Keratinocyte (primary cell): ENCODE results near the gene STEAP3. TPM values are rescaled to one million over a fixed set of nuclear protein-coding genes. Genes with fewer than 3 reads are reported as not detected.

Source experiments
- DNase-seq: peaks from one replicate; pipeline ENCODE4 v3.0.0-alpha.2; 2011; ENCODE audit warnings: low read depth, missing footprints, low spot score
- FAIRE-seq: peaks from 2 replicates; lab custom pipeline; 2011; peaks lifted over from hg19 to GRCh38; lab: Jason Lieb, UNC
- H2AFZ ChIP-seq: 2 replicates; pipeline ENCODE4 v1.6.0; 2012; ENCODE audit warnings: low read length, control low read depth, inconsistent platforms; ENCODE audit not compliant: control insufficient read depth
- H3K27ac ChIP-seq: 2 replicates; pipeline ENCODE4 v1.5.1; 2011; ENCODE audit warnings: low read length; ENCODE audit not compliant: control insufficient read depth, insufficient read depth
- H3K27me3 ChIP-seq: 3 replicates; pipeline ENCODE4 v1.6.0; 2011; ENCODE audit warnings: low read length; ENCODE audit not compliant: control insufficient read depth, insufficient read depth; ENCODE audit errors: extremely low read depth
- H3K36me3 ChIP-seq, 2 experiments: 2 replicates in 1 of 2; 3 replicates in 1 of 2; pipeline ENCODE4 v1.5.1; 2011; ENCODE audit warnings: low read length in 2 of 2, mild to moderate bottlenecking in 1 of 2; ENCODE audit not compliant: control insufficient read depth in 2 of 2, insufficient read depth in 2 of 2; ENCODE audit errors: extremely low read depth in 1 of 2
- H3K4me1 ChIP-seq: 3 replicates; pipeline ENCODE4 v1.5.1; 2011; ENCODE audit warnings: low read length; ENCODE audit not compliant: control insufficient read depth, insufficient read depth; ENCODE audit errors: extremely low read depth
- H3K4me2 ChIP-seq: 3 replicates; pipeline ENCODE4 v1.6.0; 2011; ENCODE audit warnings: low read depth, low read length; ENCODE audit not compliant: control insufficient read depth, insufficient read depth; ENCODE audit errors: extremely low read depth
- H3K4me3 ChIP-seq, 3 experiments: fragments of 200-600 bp in 1 of 3; sonication (generic) in 1 of 3; 2 replicates in 2 of 3; 3 replicates in 1 of 3; pipeline ENCODE4 v1.5.1; 2011 to 2016; ENCODE audit warnings: low read length in 3 of 3, mild to moderate bottlenecking in 3 of 3, control low read depth in 2 of 3, inconsistent platforms in 1 of 3, low read depth in 1 of 3, mixed read lengths in 1 of 3, mixed run types in 1 of 3, moderate library complexity in 1 of 3; ENCODE audit not compliant: control insufficient read depth in 2 of 3, insufficient read depth in 2 of 3; ENCODE audit errors: extremely low read depth in 1 of 3
- H3K79me2 ChIP-seq: 2 replicates; pipeline ENCODE4 v1.6.0; 2012; ENCODE audit warnings: low read length; ENCODE audit not compliant: control insufficient read depth, insufficient read depth
- H3K9ac ChIP-seq: 3 replicates; pipeline ENCODE4 v1.6.0; 2011; ENCODE audit warnings: low read length; ENCODE audit not compliant: control insufficient read depth, insufficient read depth; ENCODE audit errors: extremely low read depth
- H3K9me1 ChIP-seq: 3 replicates; pipeline ENCODE4 v1.6.0; 2011; ENCODE audit warnings: low read length; ENCODE audit not compliant: control insufficient read depth, insufficient read depth; ENCODE audit errors: extremely low read depth
- H3K9me3 ChIP-seq: 2 replicates; pipeline ENCODE4 v1.5.1; 2012; ENCODE audit warnings: low read depth, low read length; ENCODE audit not compliant: control insufficient read depth
- H4K20me1 ChIP-seq: 3 replicates; pipeline ENCODE4 v1.6.0; 2011; ENCODE audit warnings: low read length; ENCODE audit not compliant: control insufficient read depth, insufficient read depth; ENCODE audit errors: extremely low read depth
- CTCF ChIP-seq, 3 experiments: IDR thresholded peaks in 1 of 3; conservative IDR thresholded peaks in 1 of 3; optimal IDR thresholded peaks in 1 of 3; 2 replicates in 2 of 3; 3 replicates in 1 of 3; pipeline versions ENCODE3 to v1.5.1; 2011; ENCODE audit warnings: low read length in 3 of 3, mild to moderate bottlenecking in 3 of 3, moderate library complexity in 2 of 3, control low read depth in 1 of 3, inconsistent platforms in 1 of 3; ENCODE audit not compliant: insufficient read depth in 2 of 3; ENCODE audit errors: extremely low read depth in 1 of 3
- EZH2 ChIP-seq: IDR thresholded peaks from one replicate; pipeline ENCODE4 v1.6.1; 2012; ENCODE audit warnings: inconsistent platforms, mild to moderate bottlenecking, low read length, moderate library complexity
- dilution Hi-C: fragments of 300-500 bp; cut with MboI; formaldehyde crosslinking; loops from one replicate; pipeline ENCODE4 v1.7.0; 2020; ENCODE audit warnings: low sequenced_read_pairs; ENCODE audit not compliant: extremely low pct_ligation_motif_present
- polyA plus RNA-seq, 5 experiments: library from polyadenylated mRNA; depleted of rRNA in 3 of 5; stranded (reverse) in 3 of 5; stranded (forward) in 1 of 5; unstranded in 1 of 5; fragments of >200 nt; gene quantifications; 1 replicate in 1 of 5; 2 replicates in 3 of 5; 3 replicates in 1 of 5; pipeline versions ENCODE4 v1.2.1 to v1.2.3, GENCODE V29; 2011 to 2012; ENCODE audit warnings: missing spikeins in 2 of 5, low read depth in 1 of 5, low replicate concordance in 1 of 5

STEAP3 gene
- polyA plus RNA-seq, 1 donor (not counting 4 experiments of a cell fraction or from before 2014, with no cell fraction given): 19.9 TPM

GRCh38 chr2:119225926-119226325, 2.3 kb downstream of the STEAP3 start:
- Histone ChIP-seq H3K27ac (no peak overlapping the region), H3K4me2 (no peak overlapping the region), H3K79me2 (no peaks in the 10 kb centered on the region), H3K9me3 (no peaks in the 10 kb centered on the region), H3K27me3 (peaks cover 4% of the 10 kb centered on the region), H3K9ac (no peak overlapping the region), H3K36me3 (peaks cover 0 to 3% of the 10 kb centered on the region in 2 experiments), H3K9me1 (no peaks in the 10 kb centered on the region), H3K4me1 (peaks cover 11% of the 10 kb centered on the region), H4K20me1 (no peaks in the 10 kb centered on the region), H2AFZ (no peak overlapping the region), H3K4me3 (no peak overlapping the region)
- dilution Hi-C loops: no loop called here
- DNase-seq: no peak
- FAIRE-seq: no peak
- TF ChIP-seq EZH2 (no peak), CTCF (optimal IDR thresholded peaks at IDR 0.05 in 1 of 3, IDR thresholded peaks at IDR 0.05 in 1 of 3, conservative IDR thresholded peaks at IDR 0.05 in 1 of 3; ENCODE audit: extremely low read depth in 1 of 3, insufficient read depth in 2 of 3, low read length in 3 of 3) (no peak)

GRCh38 chr2:119227346-119227745, 3.7 kb downstream of the STEAP3 start:
- no peak overlapping the region for H3K27ac ChIP-seq
- H3K79me2 ChIP-seq: no peaks in the 10 kb centered on the region
- no peak overlapping the region for H3K4me2 ChIP-seq
- H3K9ac ChIP-seq: no peak overlapping the region
- H4K20me1 ChIP-seq: no peaks in the 10 kb centered on the region
- H3K4me3 ChIP-seq: no peak overlapping the region
- no peak for FAIRE-seq
- H3K9me1 ChIP-seq: no peaks in the 10 kb centered on the region
- dilution Hi-C loops: no loop called here
- TF ChIP-seq EZH2 (no peak), CTCF (optimal IDR thresholded peaks at IDR 0.05 in 1 of 3, IDR thresholded peaks at IDR 0.05 in 1 of 3, conservative IDR thresholded peaks at IDR 0.05 in 1 of 3; ENCODE audit: extremely low read depth in 1 of 3, insufficient read depth in 2 of 3, low read length in 3 of 3) (no peak)
- DNase-seq: no peak
- peaks cover 0 to 3% of the 10 kb centered on the region in 2 experiments for H3K36me3 ChIP-seq
- H2AFZ ChIP-seq: no peak overlapping the region
- H3K4me1 ChIP-seq: peaks cover 25% of the 10 kb centered on the region
- no peaks in the 10 kb centered on the region for H3K9me3 ChIP-seq
- H3K27me3 ChIP-seq: no peaks in the 10 kb centered on the region
